Activated CD8-positive, alpha-beta memory T cell treated with anti-CD3 and anti-CD28 coated beads, Interleukin-2, amount 10 ng/mL, durations not matched to agents 7 days and 5 days (primary cell): ENCODE measurements around the gene DDX39B. TPM values are rescaled to one million over a fixed set of nuclear protein-coding genes. Genes with fewer than 3 reads are reported as not detected.
A peak's percentile ranks its signal among the peaks of the same experiment; 100 is the strongest.

ENCODE experiments used
- ATAC-seq: fragments of 150-1000 bp; cut with Tn5 transposase; one replicate; pipeline ENCODE4 v1.10.0; 2021; ENCODE audit warnings: moderate library complexity
- CTCF ChIA-PET: fragments of 350-600 bp; sonication (Branson Sonifier 250); formaldehyde crosslinking; loops from one replicate; lab custom pipeline; 2021; ENCODE audit warnings: antibody characterized with exemption; lab: Charles Lee
- DNase-seq: peaks from one replicate; pipeline ENCODE4 v3.0.0-alpha.2; 2020
- H3K27ac Mint-ChIP-seq: one replicate; pipeline ENCODE4 v1.8.0; 2021; ENCODE audit warnings: mild to moderate bottlenecking, mixed read lengths
- H3K27me3 Mint-ChIP-seq: one replicate; pipeline ENCODE4 v1.8.0; 2021; ENCODE audit warnings: mixed read lengths
- H3K36me3 Mint-ChIP-seq: one replicate; pipeline ENCODE4 v1.8.0; 2021; ENCODE audit warnings: mild to moderate bottlenecking, mixed read lengths
- H3K4me1 Mint-ChIP-seq: one replicate; pipeline ENCODE4 v1.8.0; 2021; ENCODE audit warnings: mixed read lengths
- H3K4me3 Mint-ChIP-seq: one replicate; pipeline ENCODE4 v1.8.0; 2021; ENCODE audit warnings: mild to moderate bottlenecking, moderate library complexity, mixed read lengths
- H3K9me3 Mint-ChIP-seq: one replicate; pipeline ENCODE4 v1.8.0; 2022; ENCODE audit warnings: low read depth, mixed read lengths
- total RNA-seq, 2 experiments: library from RNA; stranded (reverse); gene quantifications; one replicate each; pipeline ENCODE4 v1.2.3, GENCODE V29; 2021

DDX39B gene
- total RNA-seq, 2 experiments from 2014 or later: 495 to 503 TPM

DNA sequence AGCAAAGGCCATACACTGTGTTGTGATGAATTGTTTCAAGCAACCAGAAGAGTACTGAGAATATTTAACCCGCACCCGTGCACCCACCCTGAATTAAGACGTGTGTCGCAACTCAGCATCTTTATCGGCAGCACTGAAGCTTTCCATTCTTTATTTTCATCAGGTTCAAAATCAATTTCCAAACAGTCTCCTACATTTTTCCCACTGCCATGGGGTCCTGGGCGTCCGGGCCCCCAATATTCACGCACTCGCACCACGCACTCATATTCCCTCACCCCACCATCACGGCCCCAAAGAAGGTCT lies 38.6 kb upstream of the DDX39B start:
- peaks cover 70% of the 10 kb centered on the region for H3K4me1 Mint-ChIP-seq
- H3K27me3 Mint-ChIP-seq: no peaks in the 10 kb centered on the region
- peaks cover 65% of the 10 kb centered on the region for H3K36me3 Mint-ChIP-seq
- CTCF ChIA-PET: interaction anchor here (1.2 to 26.0 kb wide), 8 partner anchors 11 to 158 kb away, joined by 3 to 952 read pairs (median 56); partner anchors contain the start of genes ATP6V1G2, DDX39B, LST1 and LTA
- peak overlapping the region; percentile 94 for H3K27ac Mint-ChIP-seq
- no peaks in the 10 kb centered on the region for H3K9me3 Mint-ChIP-seq
- ATAC-seq (no peak), DNase-seq (no peak)
- H3K4me3 Mint-ChIP-seq: peak overlapping the region; percentile 86

DNA sequence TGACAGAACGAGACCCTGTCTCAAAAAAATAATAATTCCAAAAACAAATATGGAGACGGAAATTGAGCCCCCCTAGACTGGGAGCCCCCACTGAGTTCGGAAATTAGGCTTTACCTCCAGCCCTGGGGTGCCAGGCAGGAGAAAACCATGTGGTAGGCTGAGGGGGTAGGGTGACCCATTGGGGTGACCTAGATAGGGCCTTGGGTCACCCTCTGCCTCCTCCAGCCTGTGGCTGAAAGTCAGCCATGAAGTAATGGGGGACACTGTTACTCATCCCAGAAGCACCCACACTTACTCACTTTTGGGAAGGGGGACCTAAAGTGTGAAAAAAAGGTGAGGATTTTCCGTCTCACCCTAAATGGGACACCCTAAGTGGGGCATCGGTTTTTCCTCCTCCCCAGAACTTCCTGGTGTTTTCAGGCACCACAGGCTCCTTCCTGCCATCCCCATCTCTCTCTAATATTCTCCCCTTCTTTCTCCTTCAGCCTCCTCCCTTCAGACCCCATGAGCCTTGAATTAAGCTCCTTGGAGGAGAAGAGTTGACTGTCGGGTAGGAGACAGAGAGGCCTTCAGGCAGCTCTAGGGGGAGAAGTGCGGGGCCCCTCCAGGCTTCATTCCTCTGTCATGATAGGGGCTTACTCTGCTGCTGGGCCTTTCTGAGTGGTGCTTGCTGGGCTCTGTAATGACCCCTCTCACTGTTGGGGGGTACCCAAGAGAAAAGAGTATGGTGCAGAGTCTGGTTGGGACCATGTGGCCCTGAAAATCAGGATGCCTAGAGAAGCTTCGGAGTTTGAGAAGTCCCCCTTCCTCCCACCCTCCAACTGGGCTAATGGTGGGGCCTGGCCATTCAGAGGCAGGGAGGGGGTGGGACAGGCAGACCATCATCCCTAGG lies 38.0 kb upstream of the DDX39B start:
- DNase-seq (no peak), ATAC-seq (no peak)
- peaks cover 70% of the 10 kb centered on the region for H3K4me1 Mint-ChIP-seq

DNA sequence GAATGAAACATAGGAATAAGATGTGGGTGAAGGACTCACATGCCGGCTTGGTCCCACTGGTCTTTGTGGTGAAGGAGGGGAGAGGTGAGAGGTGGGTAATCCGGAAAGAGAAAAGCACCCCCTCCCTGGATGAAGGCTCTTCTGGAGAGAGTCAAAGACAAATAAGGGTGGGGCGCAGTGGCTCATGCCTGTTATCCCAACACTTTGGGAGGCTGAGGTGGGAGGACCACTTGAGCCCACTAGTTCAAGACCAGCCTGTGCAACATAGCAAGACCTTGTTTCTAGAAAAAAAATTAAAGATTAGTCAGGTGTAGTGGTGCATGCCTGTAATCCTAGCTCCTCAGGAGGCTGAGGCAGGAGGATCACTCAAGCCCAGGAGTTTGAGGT lies 37.3 kb upstream of the DDX39B start:
- Mint-ChIP-seq H3K4me3 (peak overlapping the region; percentile 86), H3K36me3 (peaks cover 66% of the 10 kb centered on the region), H3K27ac (peak overlapping the region; percentile 65), H3K4me1 (peaks cover 70% of the 10 kb centered on the region), H3K27me3 (no peaks in the 10 kb centered on the region), H3K9me3 (no peaks in the 10 kb centered on the region)
- DNase-seq (no peak), ATAC-seq (no peak)
- CTCF ChIA-PET: interaction anchor here (1.9 to 26.0 kb wide), 5 partner anchors 9 to 43 kb away, joined by 6 to 952 read pairs (median 189); partner anchors contain the start of genes ATP6V1G2, DDX39B, LST1 and LTA

More for the DNA sequence above, 38.0 kb upstream of the DDX39B start:
- Mint-ChIP-seq H3K27ac (peak overlapping the region; percentile 94), H3K36me3 (peaks cover 66% of the 10 kb centered on the region), H3K9me3 (no peaks in the 10 kb centered on the region), H3K27me3 (no peaks in the 10 kb centered on the region), H3K4me3 (peak overlapping the region; percentile 86)
- CTCF ChIA-PET: interaction anchor here (1.2 to 26.0 kb wide), 8 partner anchors 10 to 159 kb away, joined by 3 to 952 read pairs (median 56); partner anchors contain the start of genes ATP6V1G2, DDX39B, LST1 and LTA

DNA sequence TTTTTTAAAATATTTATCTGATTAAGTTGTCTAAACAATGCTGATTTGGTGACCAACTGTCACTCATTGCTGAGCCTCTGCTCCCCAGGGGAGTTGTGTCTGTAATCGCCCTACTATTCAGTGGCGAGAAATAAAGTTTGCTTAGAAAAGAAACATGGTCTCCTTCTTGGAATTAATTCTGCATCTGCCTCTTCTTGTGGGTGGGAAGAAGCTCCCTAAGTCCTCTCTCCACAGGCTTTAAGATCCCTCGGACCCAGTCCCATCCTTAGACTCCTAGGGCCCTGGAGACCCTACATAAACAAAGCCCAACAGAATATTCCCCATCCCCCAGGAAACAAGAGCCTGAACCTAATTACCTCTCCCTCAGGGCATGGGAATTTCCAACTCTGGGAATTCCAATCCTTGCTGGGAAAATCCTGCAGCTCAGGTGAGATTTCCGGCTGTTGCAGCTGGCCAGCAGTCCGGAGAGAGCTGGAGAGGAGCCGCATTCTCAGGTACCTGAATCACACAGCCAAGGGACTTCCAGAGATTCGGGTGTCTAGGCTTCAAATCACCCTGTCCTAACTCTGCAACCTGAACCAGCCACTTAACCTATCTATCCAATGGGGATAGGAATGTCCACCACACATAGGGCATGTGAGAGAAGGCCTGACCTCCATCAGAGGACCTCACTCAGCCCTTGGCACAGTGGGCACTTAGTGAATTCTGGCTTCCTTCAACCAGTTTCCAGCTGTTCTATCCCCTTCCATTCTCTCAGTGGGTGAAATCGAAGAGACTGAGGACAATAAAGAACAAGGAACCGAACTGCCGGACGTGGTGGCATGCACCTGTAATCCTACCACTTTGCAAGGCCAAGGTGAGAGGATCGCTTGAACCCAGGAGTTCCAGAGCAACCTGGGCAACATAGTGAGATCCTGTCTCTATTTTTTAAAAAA lies 36.6 kb upstream of the DDX39B start:
- peak overlapping the region; percentile 65 for H3K27ac Mint-ChIP-seq
- no peaks in the 10 kb centered on the region for H3K27me3 Mint-ChIP-seq
- H3K9me3 Mint-ChIP-seq: no peaks in the 10 kb centered on the region
- H3K4me1 Mint-ChIP-seq: peaks cover 71% of the 10 kb centered on the region
- ATAC-seq (no peak), DNase-seq (no peak)
- peaks cover 63% of the 10 kb centered on the region for H3K36me3 Mint-ChIP-seq
- H3K4me3 Mint-ChIP-seq: peak overlapping the region; percentile 86
- CTCF ChIA-PET: interaction anchor here (1.3 to 26.0 kb wide), 6 partner anchors 9 to 252 kb away, joined by 3 to 952 read pairs (median 146); partner anchors contain the start of genes ATP6V1G2, DDX39B, LST1 and LTA

DNA sequence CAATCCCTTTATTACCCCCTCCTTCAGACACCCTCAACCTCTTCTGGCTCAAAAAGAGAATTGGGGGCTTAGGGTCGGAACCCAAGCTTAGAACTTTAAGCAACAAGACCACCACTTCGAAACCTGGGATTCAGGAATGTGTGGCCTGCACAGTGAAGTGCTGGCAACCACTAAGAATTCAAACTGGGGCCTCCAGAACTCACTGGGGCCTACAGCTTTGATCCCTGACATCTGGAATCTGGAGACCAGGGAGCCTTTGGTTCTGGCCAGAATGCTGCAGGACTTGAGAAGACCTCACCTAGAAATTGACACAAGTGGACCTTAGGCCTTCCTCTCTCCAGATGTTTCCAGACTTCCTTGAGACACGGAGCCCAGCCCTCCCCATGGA lies 35.8 kb upstream of the DDX39B start:
- Mint-ChIP-seq H3K27me3 (no peaks in the 10 kb centered on the region), H3K9me3 (no peaks in the 10 kb centered on the region), H3K4me1 (peaks cover 73% of the 10 kb centered on the region), H3K36me3 (peaks cover 59% of the 10 kb centered on the region), H3K4me3 (peak overlapping the region; percentile 99), H3K27ac (peak overlapping the region; percentile 92)
- CTCF ChIA-PET: interaction anchor here (1.3 to 17.5 kb wide), 7 partner anchors 8 to 253 kb away, joined by 3 to 931 read pairs (median 93); partner anchors contain the start of genes ATP6V1G2, LST1, LTA and LTB
- no peak for ATAC-seq
- no peak for DNase-seq

DNA sequence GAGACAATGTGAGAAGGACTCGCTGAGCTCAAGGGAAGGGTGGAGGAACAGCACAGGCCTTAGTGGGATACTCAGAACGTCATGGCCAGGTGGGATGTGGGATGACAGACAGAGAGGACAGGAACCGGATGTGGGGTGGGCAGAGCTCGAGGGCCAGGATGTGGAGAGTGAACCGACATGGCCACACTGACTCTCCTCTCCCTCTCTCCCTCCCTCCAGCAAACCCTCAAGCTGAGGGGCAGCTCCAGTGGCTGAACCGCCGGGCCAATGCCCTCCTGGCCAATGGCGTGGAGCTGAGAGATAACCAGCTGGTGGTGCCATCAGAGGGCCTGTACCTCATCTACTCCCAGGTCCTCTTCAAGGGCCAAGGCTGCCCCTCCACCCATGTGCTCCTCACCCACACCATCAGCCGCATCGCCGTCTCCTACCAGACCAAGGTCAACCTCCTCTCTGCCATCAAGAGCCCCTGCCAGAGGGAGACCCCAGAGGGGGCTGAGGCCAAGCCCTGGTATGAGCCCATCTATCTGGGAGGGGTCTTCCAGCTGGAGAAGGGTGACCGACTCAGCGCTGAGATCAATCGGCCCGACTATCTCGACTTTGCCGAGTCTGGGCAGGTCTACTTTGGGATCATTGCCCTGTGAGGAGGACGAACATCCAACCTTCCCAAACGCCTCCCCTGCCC lies 35.2 kb upstream of the DDX39B start:
- peaks cover 56% of the 10 kb centered on the region for H3K36me3 Mint-ChIP-seq
- H3K27ac Mint-ChIP-seq: peak overlapping the region; percentile 92
- no peaks in the 10 kb centered on the region for H3K9me3 Mint-ChIP-seq
- peak overlapping the region; percentile 99 for H3K4me3 Mint-ChIP-seq
- DNase-seq (peak; percentile 90), ATAC-seq (peak; percentile 3)
- CTCF ChIA-PET: interaction anchor here (1.1 to 17.5 kb wide), 10 partner anchors 7 to 253 kb away, joined by 3 to 931 read pairs (median 4); partner anchors contain the start of genes ATP6V1G2, DDX39B, LST1 and LTA
- H3K4me1 Mint-ChIP-seq: peaks cover 74% of the 10 kb centered on the region
- H3K27me3 Mint-ChIP-seq: no peaks in the 10 kb centered on the region

DNA sequence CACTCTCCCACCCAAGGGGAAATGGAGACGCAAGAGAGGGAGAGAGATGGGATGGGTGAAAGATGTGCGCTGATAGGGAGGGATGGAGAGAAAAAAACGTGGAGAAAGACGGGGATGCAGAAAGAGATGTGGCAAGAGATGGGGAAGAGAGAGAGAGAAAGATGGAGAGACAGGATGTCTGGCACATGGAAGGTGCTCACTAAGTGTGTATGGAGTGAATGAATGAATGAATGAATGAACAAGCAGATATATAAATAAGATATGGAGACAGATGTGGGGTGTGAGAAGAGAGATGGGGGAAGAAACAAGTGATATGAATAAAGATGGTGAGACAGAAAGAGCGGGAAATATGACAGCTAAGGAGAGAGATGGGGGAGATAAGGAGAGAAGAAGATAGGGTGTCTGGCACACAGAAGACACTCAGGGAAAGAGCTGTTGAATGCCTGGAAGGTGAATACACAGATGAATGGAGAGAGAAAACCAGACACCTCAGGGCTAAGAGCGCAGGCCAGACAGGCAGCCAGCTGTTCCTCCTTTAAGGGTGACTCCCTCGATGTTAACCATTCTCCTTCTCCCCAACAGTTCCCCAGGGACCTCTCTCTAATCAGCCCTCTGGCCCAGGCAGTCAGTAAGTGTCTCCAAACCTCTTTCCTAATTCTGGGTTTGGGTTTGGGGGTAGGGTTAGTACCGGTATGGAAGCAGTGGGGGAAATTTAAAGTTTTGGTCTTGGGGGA lies 34.3 kb upstream of the DDX39B start:
- CTCF ChIA-PET: interaction anchor here (0.6 to 17.5 kb wide), 12 partner anchors 8 to 81 kb away, joined by 3 to 931 read pairs (median 4); partner anchors contain the start of genes ATP6V1G2, DDX39B, LST1 and LTB
- ATAC-seq (no peak), DNase-seq (no peak)
- Mint-ChIP-seq H3K36me3 (peaks cover 47% of the 10 kb centered on the region), H3K9me3 (no peaks in the 10 kb centered on the region), H3K27me3 (no peaks in the 10 kb centered on the region), H3K4me3 (peak overlapping the region; percentile 99), H3K27ac (peak overlapping the region; percentile 92), H3K4me1 (peaks cover 83% of the 10 kb centered on the region)

DNA sequence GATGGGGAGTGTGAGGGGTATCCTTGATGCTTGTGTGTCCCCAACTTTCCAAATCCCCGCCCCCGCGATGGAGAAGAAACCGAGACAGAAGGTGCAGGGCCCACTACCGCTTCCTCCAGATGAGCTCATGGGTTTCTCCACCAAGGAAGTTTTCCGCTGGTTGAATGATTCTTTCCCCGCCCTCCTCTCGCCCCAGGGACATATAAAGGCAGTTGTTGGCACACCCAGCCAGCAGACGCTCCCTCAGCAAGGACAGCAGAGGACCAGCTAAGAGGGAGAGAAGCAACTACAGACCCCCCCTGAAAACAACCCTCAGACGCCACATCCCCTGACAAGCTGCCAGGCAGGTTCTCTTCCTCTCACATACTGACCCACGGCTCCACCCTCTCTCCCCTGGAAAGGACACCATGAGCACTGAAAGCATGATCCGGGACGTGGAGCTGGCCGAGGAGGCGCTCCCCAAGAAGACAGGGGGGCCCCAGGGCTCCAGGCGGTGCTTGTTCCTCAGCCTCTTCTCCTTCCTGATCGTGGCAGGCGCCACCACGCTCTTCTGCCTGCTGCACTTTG lies 33.6 kb upstream of the DDX39B start, which contains the start of gene TNF:
TNF (plus strand) TSS at position 231 of the 567 bp plus-strand sequence; CDS start at position 408, 177 bp downstream.
- ATAC-seq (peak; percentile 32), DNase-seq (peak; percentile 88)
- Mint-ChIP-seq H3K4me1 (peaks cover 87% of the 10 kb centered on the region), H3K36me3 (peaks cover 41% of the 10 kb centered on the region), H3K4me3 (peak within 1 kb of the TSS; percentile 99), H3K9me3 (no peaks in the 10 kb centered on the region), H3K27ac (peak within 1 kb of the TSS; percentile 92), H3K27me3 (no peaks in the 10 kb centered on the region)
- CTCF ChIA-PET: interaction anchor here (0.7 to 17.5 kb wide), 8 partner anchors 14 to 81 kb away, joined by 3 to 931 read pairs (median 5); partner anchors contain the start of genes ATP6V1G2, DDX39B, LST1 and LTB

DNA sequence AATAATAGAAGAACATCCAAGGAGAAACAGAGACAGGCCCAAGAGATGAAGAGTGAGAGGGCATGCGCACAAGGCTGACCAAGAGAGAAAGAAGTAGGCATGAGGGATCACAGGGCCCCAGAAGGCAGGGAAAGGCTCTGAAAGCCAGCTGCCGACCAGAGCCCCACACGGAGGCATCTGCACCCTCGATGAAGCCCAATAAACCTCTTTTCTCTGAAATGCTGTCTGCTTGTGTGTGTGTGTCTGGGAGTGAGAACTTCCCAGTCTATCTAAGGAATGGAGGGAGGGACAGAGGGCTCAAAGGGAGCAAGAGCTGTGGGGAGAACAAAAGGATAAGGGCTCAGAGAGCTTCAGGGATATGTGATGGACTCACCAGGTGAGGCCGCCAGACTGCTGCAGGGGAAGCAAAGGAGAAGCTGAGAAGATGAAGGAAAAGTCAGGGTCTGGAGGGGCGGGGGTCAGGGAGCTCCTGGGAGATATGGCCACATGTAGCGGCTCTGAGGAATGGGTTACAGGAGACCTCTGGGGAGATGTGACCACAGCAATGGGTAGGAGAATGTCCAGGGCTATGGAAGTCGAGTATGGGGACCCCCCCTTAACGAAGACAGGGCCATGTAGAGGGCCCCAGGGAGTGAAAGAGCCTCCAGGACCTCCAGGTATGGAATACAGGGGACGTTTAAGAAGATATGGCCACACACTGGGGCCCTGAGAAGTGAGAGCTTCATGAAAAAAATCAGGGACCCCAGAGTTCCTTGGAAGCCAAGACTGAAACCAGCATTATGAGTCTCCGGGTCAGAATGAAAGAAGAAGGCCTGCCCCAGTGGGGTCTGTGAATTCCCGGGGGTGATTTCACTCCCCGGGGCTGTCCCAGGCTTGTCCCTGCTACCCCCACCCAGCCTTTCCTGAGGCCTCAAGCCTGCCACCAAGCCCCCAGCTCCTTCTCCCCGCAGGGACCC lies 32.6 kb upstream of the DDX39B start:
- Mint-ChIP-seq H3K4me3 (peak overlapping the region; percentile 99), H3K4me1 (peaks cover 88% of the 10 kb centered on the region), H3K27me3 (peaks cover 9% of the 10 kb centered on the region), H3K27ac (peak overlapping the region; percentile 92), H3K9me3 (no peaks in the 10 kb centered on the region), H3K36me3 (peaks cover 33% of the 10 kb centered on the region)
- no peak for ATAC-seq
- CTCF ChIA-PET: interaction anchor here (0.7 to 17.5 kb wide), 7 partner anchors 13 to 80 kb away, joined by 3 to 931 read pairs (median 4); partner anchors contain the start of genes ATP6V1G2, LST1, LTB and NCR3
- DNase-seq: no peak

DNA sequence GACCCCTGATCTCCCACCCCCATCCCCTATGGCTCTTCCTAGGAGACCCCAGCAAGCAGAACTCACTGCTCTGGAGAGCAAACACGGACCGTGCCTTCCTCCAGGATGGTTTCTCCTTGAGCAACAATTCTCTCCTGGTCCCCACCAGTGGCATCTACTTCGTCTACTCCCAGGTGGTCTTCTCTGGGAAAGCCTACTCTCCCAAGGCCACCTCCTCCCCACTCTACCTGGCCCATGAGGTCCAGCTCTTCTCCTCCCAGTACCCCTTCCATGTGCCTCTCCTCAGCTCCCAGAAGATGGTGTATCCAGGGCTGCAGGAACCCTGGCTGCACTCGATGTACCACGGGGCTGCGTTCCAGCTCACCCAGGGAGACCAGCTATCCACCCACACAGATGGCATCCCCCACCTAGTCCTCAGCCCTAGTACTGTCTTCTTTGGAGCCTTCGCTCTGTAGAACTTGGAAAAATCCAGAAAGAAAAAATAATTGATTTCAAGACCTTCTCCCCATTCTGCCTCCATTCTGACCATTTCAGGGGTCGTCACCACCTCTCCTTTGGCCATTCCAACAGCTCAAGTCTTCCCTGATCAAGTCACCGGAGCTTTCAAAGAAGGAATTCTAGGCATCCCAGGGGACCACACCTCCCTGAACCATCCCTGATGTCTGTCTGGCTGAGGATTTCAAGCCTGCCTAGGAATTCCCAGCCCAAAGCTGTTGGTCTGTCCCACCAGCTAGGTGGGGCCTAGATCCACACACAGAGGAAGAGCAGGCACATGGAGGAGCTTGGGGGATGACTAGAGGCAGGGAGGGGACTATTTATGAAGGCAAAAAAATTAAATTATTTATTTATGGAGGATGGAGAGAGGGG lies 31.7 kb upstream of the DDX39B start:
- Mint-ChIP-seq H3K4me1 (peaks cover 88% of the 10 kb centered on the region), H3K27me3 (peaks cover 15% of the 10 kb centered on the region), H3K27ac (peak overlapping the region; percentile 94), H3K9me3 (no peaks in the 10 kb centered on the region), H3K4me3 (peak overlapping the region; percentile 89), H3K36me3 (peaks cover 30% of the 10 kb centered on the region)
- DNase-seq (no peak), ATAC-seq (no peak)
- CTCF ChIA-PET: interaction anchor here (6.1 to 17.5 kb wide), 3 partner anchors 12 to 23 kb away, joined by 102 to 931 read pairs (median 189); partner anchors contain the start of genes ATP6V1G2, LST1, LTB and NCR3
